Trophoblast cell (in vitro differentiated cells and primary cell): ENCODE data around the gene GPRIN2. TPM values are rescaled to one million over a fixed set of nuclear protein-coding genes. Genes with fewer than 3 reads are reported as not detected.
"Not testable (repeated sequence)": the region's sequence is repeated elsewhere in the genome, so short reads cannot be mapped to it uniquely, and the experiment has no call there.

Experiments used
- DNase-seq, 2 donors: peaks; one replicate each; pipeline ENCODE4 v3.0.0-alpha.2; 2016
- H2AFZ ChIP-seq: 2 replicates; pipeline ENCODE4 v1.6.1; 2013; ENCODE audit warnings: low read length, moderate library complexity, mild to moderate bottlenecking; ENCODE audit not compliant: insufficient read depth, poor library complexity
- H2AK5ac ChIP-seq: 2 replicates; pipeline ENCODE4 v1.6.1; 2013; ENCODE audit warnings: mild to moderate bottlenecking, low read length
- H2BK120ac ChIP-seq: 2 replicates; pipeline ENCODE4 v1.6.1; 2013; ENCODE audit warnings: low read length, mild to moderate bottlenecking, moderate library complexity; ENCODE audit not compliant: insufficient read depth, poor library complexity
- H2BK12ac ChIP-seq: 2 replicates; pipeline ENCODE4 v1.6.1; 2013; ENCODE audit warnings: mild to moderate bottlenecking, low read length, moderate library complexity
- H2BK5ac ChIP-seq: 2 replicates; pipeline ENCODE4 v1.6.1; 2013; ENCODE audit warnings: low read length, low read depth, moderate library complexity, mild to moderate bottlenecking; ENCODE audit not compliant: poor library complexity
- H3K14ac ChIP-seq: 2 replicates; pipeline ENCODE4 v1.6.1; 2013; ENCODE audit warnings: mild to moderate bottlenecking, low read length
- H3K18ac ChIP-seq: 2 replicates; pipeline ENCODE4 v1.6.1; 2013; ENCODE audit warnings: mild to moderate bottlenecking, low read length
- H3K23ac ChIP-seq: 2 replicates; pipeline ENCODE4 v1.6.1; 2013; ENCODE audit warnings: low read length
- H3K27ac ChIP-seq: 2 replicates; pipeline ENCODE4 v1.5.1; 2013; ENCODE audit warnings: low read depth, mild to moderate bottlenecking, inconsistent platforms, low read length, moderate library complexity
- H3K27me3 ChIP-seq: 2 replicates; pipeline ENCODE4 v1.6.1; 2013; ENCODE audit warnings: inconsistent platforms, mild to moderate bottlenecking, low read length, moderate library complexity; ENCODE audit not compliant: insufficient read depth
- H3K36me3 ChIP-seq, 2 experiments: 1 replicate in 1 of 2; 2 replicates in 1 of 2; pipeline ENCODE4 v1.6.1; 2013; ENCODE audit warnings: low read length in 2 of 2, mild to moderate bottlenecking in 2 of 2, moderate library complexity in 1 of 2; ENCODE audit not compliant: insufficient read depth in 2 of 2, control insufficient read depth in 1 of 2
- H3K4ac ChIP-seq: 2 replicates; pipeline ENCODE4 v1.6.1; 2013; ENCODE audit warnings: low read depth, mild to moderate bottlenecking, low read length, moderate library complexity
- H3K4me1 ChIP-seq, 2 experiments: 1 replicate in 1 of 2; 2 replicates in 1 of 2; pipeline ENCODE4 v1.6.1; 2013; ENCODE audit warnings: low read length in 2 of 2, mild to moderate bottlenecking in 2 of 2, moderate library complexity in 1 of 2; ENCODE audit not compliant: insufficient read depth in 2 of 2, control insufficient read depth in 1 of 2
- H3K4me2 ChIP-seq: 2 replicates; pipeline ENCODE4 v1.6.1; 2013; ENCODE audit warnings: inconsistent platforms, mild to moderate bottlenecking, low read length, moderate library complexity
- H3K4me3 ChIP-seq: 2 replicates; pipeline ENCODE4 v1.5.1; 2013; ENCODE audit warnings: mild to moderate bottlenecking, low read depth, low read length, inconsistent platforms
- H3K79me1 ChIP-seq: one replicate; pipeline ENCODE4 v1.6.1; 2013; ENCODE audit warnings: low read length
- H3K79me2 ChIP-seq: 2 replicates; pipeline ENCODE4 v1.6.1; 2013; ENCODE audit warnings: low read length, mild to moderate bottlenecking; ENCODE audit not compliant: control insufficient read depth, insufficient read depth, poor library complexity
- H3K9ac ChIP-seq: 2 replicates; pipeline ENCODE4 v1.6.1; 2013; ENCODE audit warnings: mild to moderate bottlenecking, low read length
- H3K9me3 ChIP-seq: 2 replicates; pipeline ENCODE4 v1.6.1; 2013; ENCODE audit warnings: low read depth, mild to moderate bottlenecking, control low read depth, inconsistent platforms, low read length; ENCODE audit not compliant: insufficient read depth
- H4K12ac ChIP-seq: 2 replicates; pipeline ENCODE4 v1.6.1; 2013; ENCODE audit warnings: low read depth, mild to moderate bottlenecking, low read length, moderate library complexity
- H4K8ac ChIP-seq: 2 replicates; pipeline ENCODE4 v1.6.1; 2013; ENCODE audit warnings: low read depth, mild to moderate bottlenecking, low read length, moderate library complexity
- H4K91ac ChIP-seq: one replicate; pipeline ENCODE4 v1.6.1; 2013; ENCODE audit warnings: low read depth, mild to moderate bottlenecking, low read length, moderate library complexity
- WGBS: extraction: QIAGEN DNeasy Blood & Tissue Kit; methylation state at CpG from one replicate; pipeline ENCODE4 v1.1.7; 2013; ENCODE audit warnings: missing lambda C conversion rate; ENCODE audit not compliant: insufficient read length, insufficient coverage; ENCODE audit errors: extremely low coverage; 5-methylcytosine and 5-hydroxymethylcytosine counted together
- polyA plus RNA-seq: library from polyadenylated mRNA; stranded (reverse); fragments of 200-250 nt; gene quantifications from 2 replicates; pipeline ENCODE4 v1.2.3, GENCODE V29; 2013

The GPRIN2 gene
- 0.27 and 0.39 TPM in 2 replicates for polyA plus RNA-seq

- Histone ChIP-seq H3K27me3 (peaks cover 43% of the 10 kb centered on the region), H3K23ac (no peak within 1 kb of the TSS), H3K14ac (no peak within 1 kb of the TSS), H2BK5ac (no peak within 1 kb of the TSS), H2AFZ (peak within 1 kb of the TSS; percentile 18), H3K9ac (peak within 1 kb of the TSS; percentile 6), H3K4me1 (peaks cover 6 to 11% of the 10 kb centered on the region in 2 experiments), H3K79me1 (no peaks in the 10 kb centered on the region), H4K12ac (no peak within 1 kb of the TSS), H2AK5ac (no peak within 1 kb of the TSS), H3K4me2 (peak within 1 kb of the TSS; percentile 85), H3K9me3 (peaks cover 6% of the 10 kb centered on the region), H3K36me3 (no peaks in the 10 kb centered on the region), H3K27ac (no peak within 1 kb of the TSS), H2BK12ac (no peak within 1 kb of the TSS), H4K91ac (no peak within 1 kb of the TSS), H3K18ac (no peak within 1 kb of the TSS), H4K8ac (no peak within 1 kb of the TSS), H3K79me2 (no peaks in the 10 kb centered on the region), H3K4ac (no peak within 1 kb of the TSS), H2BK120ac (no peak within 1 kb of the TSS), H3K4me3 (peak within 1 kb of the TSS; percentile 62)
- peak in 1 of 2 donors; percentile 44 for DNase-seq
- no CpG with 5 or more reads among the region's 74 CpGs for WGBS
These were observed at the start of gene GPRIN2 for GRCh38 chr10:46556515-46557318. TSS of gene GPRIN2 (minus strand) at chr10:46556658. CDS start at chr10:46550736, 5,922 bp downstream.

DNA sequence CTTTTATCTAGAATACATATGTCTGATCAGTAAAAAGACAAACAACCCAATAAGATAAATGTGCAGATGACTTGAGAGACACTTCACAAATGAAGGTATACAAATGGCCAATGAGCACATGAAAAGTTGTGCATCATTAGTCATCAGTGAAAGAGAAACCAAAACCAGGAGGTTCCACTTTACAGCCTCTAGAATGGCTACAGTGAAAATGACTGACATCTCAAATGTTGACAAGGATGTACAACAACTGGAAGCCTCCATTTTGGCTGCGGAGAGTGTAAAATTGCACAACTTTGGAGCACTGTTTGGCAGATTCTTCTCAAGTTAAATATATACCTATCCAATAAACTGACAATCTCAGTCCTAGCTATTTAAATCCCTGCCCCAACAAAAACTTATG lies 44.1 kb upstream of the GPRIN2 start:
- no CpG with 5 or more reads among the region's 1 CpG for WGBS
- H3K9me3 ChIP-seq, H3K4me3 ChIP-seq, H4K12ac ChIP-seq, H2BK5ac ChIP-seq, H3K36me3 ChIP-seq, H3K27ac ChIP-seq, DNase-seq, H3K9ac ChIP-seq, H3K14ac ChIP-seq, H4K8ac ChIP-seq, H2AFZ ChIP-seq, H3K79me2 ChIP-seq, H2BK12ac ChIP-seq, H2AK5ac ChIP-seq, H3K18ac ChIP-seq, H3K23ac ChIP-seq, H3K27me3 ChIP-seq, H3K4me2 ChIP-seq, H3K4me1 ChIP-seq, H2BK120ac ChIP-seq, H3K79me1 ChIP-seq, H3K4ac ChIP-seq, H4K91ac ChIP-seq: not testable (repeated sequence)

DNA sequence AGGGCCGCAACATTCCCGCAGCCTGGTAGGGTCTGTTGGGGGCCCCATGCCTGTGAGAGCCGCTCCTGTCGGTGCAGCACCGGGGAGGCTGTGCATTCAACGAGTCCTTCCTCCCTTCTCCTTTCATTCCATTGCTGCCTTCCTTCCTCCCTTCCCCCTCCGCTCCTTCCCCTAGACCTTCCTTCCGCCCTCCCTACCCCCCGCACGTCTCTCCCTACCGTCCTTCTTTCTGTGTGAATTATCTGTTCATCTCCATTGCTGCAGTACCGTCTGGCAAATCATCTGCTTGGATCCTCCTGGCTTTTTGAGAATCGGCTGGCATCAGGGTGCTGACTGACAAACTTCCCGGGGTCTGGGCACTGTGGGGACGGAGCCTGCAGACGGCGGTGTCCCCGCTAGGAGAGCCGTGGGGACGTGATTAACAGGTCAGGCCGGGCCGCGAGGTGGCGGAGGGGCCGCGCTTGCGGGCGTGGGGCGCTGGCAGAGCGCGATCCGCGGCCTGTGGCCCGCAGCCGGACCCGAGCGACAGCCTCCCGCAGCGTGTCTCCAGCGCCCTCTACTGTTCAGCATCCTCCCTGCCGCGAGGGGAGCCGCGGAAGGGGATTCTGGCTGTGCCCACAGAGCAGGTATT lies 41.3 kb upstream of the GPRIN2 start:
- H3K4me2 ChIP-seq = peak overlapping the region; percentile 60
- WGBS = no CpG with 5 or more reads among the region's 44 CpGs
- not testable (repeated sequence) for H3K4me3 ChIP-seq, H3K23ac ChIP-seq, H3K27me3 ChIP-seq, H3K79me2 ChIP-seq, DNase-seq, H3K79me1 ChIP-seq, H3K14ac ChIP-seq, H3K36me3 ChIP-seq, H3K4ac ChIP-seq, H4K12ac ChIP-seq, H3K9me3 ChIP-seq, H3K18ac ChIP-seq, H2BK12ac ChIP-seq, H4K8ac ChIP-seq, H3K4me1 ChIP-seq, H2AK5ac ChIP-seq, H2BK120ac ChIP-seq, H2BK5ac ChIP-seq, H3K9ac ChIP-seq, H2AFZ ChIP-seq
- peak overlapping the region; percentile 76 for H3K27ac ChIP-seq
- peak overlapping the region; percentile 37 for H4K91ac ChIP-seq

DNA sequence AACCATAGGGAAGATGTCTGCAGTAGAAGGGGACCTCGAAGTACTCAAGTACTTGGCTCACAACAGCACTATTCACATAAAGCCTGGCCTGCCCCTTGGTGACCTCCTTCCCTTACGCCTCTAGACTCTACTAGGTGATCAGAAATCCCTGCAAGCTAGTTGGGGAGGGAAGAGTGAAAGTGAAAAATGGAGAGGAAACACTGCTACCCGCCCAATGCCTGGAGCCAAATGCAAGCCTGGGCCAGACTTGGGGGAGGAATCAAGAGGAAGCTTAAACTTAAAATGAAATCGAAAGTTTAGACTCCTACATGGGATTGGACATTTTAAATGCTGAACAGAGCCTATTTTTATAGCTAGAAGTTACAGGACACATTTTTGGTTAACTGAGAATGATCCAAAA lies 40.1 kb upstream of the GPRIN2 start:
- not testable (repeated sequence) for H3K36me3 ChIP-seq, H3K4ac ChIP-seq, H3K4me2 ChIP-seq, H3K18ac ChIP-seq, H3K23ac ChIP-seq, H3K79me2 ChIP-seq, H3K79me1 ChIP-seq, H2AFZ ChIP-seq, H3K27ac ChIP-seq, H2BK5ac ChIP-seq, H3K27me3 ChIP-seq, H3K4me1 ChIP-seq, H2AK5ac ChIP-seq, H3K14ac ChIP-seq, H2BK120ac ChIP-seq, H4K91ac ChIP-seq, H3K9me3 ChIP-seq, H3K9ac ChIP-seq, H4K12ac ChIP-seq, H2BK12ac ChIP-seq, H3K4me3 ChIP-seq, DNase-seq, H4K8ac ChIP-seq
- WGBS = no CpG with 5 or more reads among the region's 4 CpGs
